Brain microvascular endothelial cell (primary cell): ENCODE measurements around the gene TRPT1.

ENCODE experiments used
- DNase-seq: peaks from one replicate; pipeline ENCODE4 v3.0.0-alpha.2; 2020
- H3K27ac ChIP-seq: fragments of 250-450 bp; sonication (Bioruptor Pico); 2 replicates; pipeline ENCODE4 v1.5.1; 2020; ENCODE audit warnings: mild to moderate bottlenecking, moderate library complexity
- H3K27me3 ChIP-seq: fragments of 250-450 bp; sonication (Bioruptor Pico); replicated peaks from 2 replicates; pipeline ENCODE4 v1.5.1; 2020; ENCODE audit warnings: mild to moderate bottlenecking
- H3K36me3 ChIP-seq: fragments of 250-450 bp; sonication (Bioruptor Pico); replicated peaks from 2 replicates; pipeline ENCODE4 v1.5.1; 2020; ENCODE audit warnings: mild to moderate bottlenecking
- H3K4me3 ChIP-seq: 2 replicates; pipeline ENCODE4 v1.5.1; 2011; ENCODE audit warnings: low read depth, mild to moderate bottlenecking, control low read depth, low read length, moderate library complexity
- CTCF ChIP-seq: IDR thresholded peaks from 2 replicates; pipeline ENCODE4 v1.5.1; 2011; ENCODE audit warnings: low read depth, mild to moderate bottlenecking, moderate library complexity, low read length, control low read depth, inconsistent platforms; ENCODE audit errors: missing control alignments
- in situ Hi-C: cut with HindIII; loops from 2 replicates; pipeline ENCODE4 v1.10.0; 2017; ENCODE audit warnings: low sequenced_read_pairs, low pct_ligation_motif_present

The TRPT1 gene

GRCh38 chr11:64216879-64217278, 9.1 kb downstream of the TRPT1 start:
- H3K27ac ChIP-seq = no peak overlapping the region
- no peak for TF ChIP-seq CTCF
- peaks cover 8% of the 10 kb centered on the region for H3K36me3 ChIP-seq
- no peaks in the 10 kb centered on the region for H3K27me3 ChIP-seq
- H3K4me3 ChIP-seq = no peak overlapping the region
- in situ Hi-C loops = no loop called here
- DNase-seq = no peak

DNA sequence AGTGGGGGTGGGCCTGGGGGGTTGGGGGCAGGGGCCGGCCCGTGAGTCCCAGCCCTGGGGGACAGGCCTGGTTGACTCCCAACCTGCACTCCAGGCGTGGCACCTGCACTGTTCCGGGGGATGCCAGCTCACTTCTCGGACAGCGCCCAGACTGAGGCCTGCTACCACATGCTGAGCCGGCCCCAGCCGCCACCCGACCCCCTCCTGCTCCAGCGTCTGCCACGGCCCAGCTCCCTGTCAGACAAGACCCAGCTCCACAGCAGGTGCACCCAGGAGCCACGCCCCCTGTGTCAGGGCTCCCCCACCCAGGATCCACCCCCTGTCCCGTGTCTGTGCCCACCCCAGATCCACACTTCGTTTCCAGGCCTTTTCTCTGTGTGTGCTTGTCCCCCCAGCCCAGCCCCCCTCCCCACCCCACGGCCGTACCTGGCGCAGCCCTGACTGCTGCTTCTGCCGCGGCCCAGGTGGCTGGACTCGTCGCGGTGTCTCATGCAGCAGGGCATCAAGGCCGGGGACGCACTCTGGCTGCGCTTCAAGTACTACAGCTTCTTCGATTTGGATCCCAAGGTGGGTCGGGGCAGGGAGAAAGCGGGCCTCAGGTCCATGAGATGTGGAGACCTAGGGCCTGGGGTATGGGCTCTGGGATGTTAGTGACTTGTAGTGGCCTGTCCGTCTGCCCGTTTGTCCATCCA, 14.7 kb downstream of the TRPT1 start:
- in situ Hi-C loops = no loop called here
- DNase-seq = no peak
- peaks cover 5% of the 10 kb centered on the region for H3K36me3 ChIP-seq

DNA sequence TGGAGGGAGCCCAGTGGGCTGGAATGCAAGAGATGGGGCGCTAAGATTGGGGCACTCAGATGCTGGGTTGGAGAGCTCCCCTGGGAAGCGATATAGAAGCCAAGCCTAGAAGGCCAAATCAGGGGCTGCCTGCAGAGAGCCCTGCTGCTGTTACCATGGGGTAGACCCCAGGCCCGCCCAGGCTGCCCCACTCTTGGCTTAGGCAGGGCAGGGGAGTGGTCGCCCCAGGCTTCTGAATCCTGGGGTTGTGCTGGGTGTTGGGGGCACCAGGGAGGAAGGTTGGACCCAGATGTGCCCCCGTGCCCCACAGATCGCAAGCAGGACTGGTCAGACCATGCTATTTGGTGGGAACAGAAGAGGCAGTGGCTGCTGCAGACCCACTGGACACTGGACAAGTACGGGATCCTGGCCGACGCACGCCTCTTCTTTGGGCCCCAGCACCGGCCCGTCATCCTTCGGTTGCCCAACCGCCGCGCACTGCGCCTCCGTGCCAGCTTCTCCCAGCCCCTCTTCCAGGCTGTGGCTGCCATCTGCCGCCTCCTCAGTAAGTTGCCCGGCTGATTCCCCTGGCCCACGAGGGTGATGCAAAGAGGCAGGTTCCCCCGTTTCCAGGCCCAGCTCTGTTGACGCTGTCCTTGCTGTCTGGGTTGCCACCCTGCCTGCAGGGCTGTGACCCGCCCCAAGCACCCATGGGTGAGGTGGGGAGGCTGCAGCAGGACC, 15.5 kb downstream of the TRPT1 start:
- in situ Hi-C loops = no loop called here
- H3K27ac ChIP-seq = no peak overlapping the region
- no peak overlapping the region for H3K4me3 ChIP-seq

More for the DNA sequence above, 14.7 kb downstream of the TRPT1 start:
- TF ChIP-seq CTCF = no peak
- Histone ChIP-seq H3K27me3 (no peaks in the 10 kb centered on the region), H3K4me3 (no peak overlapping the region), H3K27ac (no peak overlapping the region)

GRCh38 chr11:64209563-64209843, 16.5 kb downstream of the TRPT1 start:
- DNase-seq = no peak
- no peak overlapping the region for H3K4me3 ChIP-seq
- no peak for TF ChIP-seq CTCF
- peaks cover 13% of the 10 kb centered on the region for H3K36me3 ChIP-seq
- in situ Hi-C loops = no loop called here
- no peak overlapping the region for H3K27ac ChIP-seq
- no peaks in the 10 kb centered on the region for H3K27me3 ChIP-seq

More for the DNA sequence above, 15.5 kb downstream of the TRPT1 start:
- DNase-seq = no peak
- Histone ChIP-seq H3K36me3 (peaks cover 7% of the 10 kb centered on the region), H3K27me3 (no peaks in the 10 kb centered on the region)
- no peak for TF ChIP-seq CTCF

GRCh38 chr11:64208796-64209562, 17.0 kb downstream of the TRPT1 start:
- Histone ChIP-seq H3K27me3 (no peaks in the 10 kb centered on the region), H3K36me3 (peaks cover 17% of the 10 kb centered on the region), H3K4me3 (no peak overlapping the region), H3K27ac (no peak overlapping the region)
- DNase-seq = no peak
- TF ChIP-seq CTCF = no peak
- in situ Hi-C loops = no loop called here
